ENCODE results near the gene VSIG1. TPM values are rescaled to one million over a fixed set of nuclear protein-coding genes. Genes with fewer than 3 reads are reported as not detected.

The VSIG1 gene
- total RNA-seq, 1 donor from 2014 or later, result 0.54 TPM

DNA sequence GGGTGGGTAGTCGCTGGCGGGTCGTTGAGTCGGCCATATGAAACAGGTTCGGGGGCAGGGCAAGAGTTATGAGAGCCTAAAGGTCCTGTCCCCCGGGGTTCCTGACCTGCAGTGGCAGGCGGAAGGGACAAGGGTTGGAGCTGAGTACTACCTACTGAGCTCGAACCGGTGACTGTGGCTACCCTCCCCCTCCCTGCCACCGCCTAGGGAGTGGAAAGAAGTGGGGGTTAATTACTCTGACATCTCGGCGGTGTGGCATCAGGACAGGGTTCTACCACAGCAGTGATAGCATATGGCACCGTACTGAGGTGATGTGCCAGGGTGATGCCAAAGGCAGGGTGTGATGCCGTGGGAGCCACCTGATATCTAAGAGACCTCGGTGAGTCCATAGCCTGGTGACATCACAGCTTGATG, 47.0 kb downstream of the VSIG1 start:
- peaks cover 8% of the 10 kb centered on the region for H3K36me3 Mint-ChIP-seq
- H3K4me3 Mint-ChIP-seq, result no peak overlapping the region
- no peak overlapping the region for H3K27ac Mint-ChIP-seq
- no peaks in the 10 kb centered on the region for H3K27me3 Mint-ChIP-seq (ENCODE audit: low read depth)
- TF ChIP-seq, protein P1, sequence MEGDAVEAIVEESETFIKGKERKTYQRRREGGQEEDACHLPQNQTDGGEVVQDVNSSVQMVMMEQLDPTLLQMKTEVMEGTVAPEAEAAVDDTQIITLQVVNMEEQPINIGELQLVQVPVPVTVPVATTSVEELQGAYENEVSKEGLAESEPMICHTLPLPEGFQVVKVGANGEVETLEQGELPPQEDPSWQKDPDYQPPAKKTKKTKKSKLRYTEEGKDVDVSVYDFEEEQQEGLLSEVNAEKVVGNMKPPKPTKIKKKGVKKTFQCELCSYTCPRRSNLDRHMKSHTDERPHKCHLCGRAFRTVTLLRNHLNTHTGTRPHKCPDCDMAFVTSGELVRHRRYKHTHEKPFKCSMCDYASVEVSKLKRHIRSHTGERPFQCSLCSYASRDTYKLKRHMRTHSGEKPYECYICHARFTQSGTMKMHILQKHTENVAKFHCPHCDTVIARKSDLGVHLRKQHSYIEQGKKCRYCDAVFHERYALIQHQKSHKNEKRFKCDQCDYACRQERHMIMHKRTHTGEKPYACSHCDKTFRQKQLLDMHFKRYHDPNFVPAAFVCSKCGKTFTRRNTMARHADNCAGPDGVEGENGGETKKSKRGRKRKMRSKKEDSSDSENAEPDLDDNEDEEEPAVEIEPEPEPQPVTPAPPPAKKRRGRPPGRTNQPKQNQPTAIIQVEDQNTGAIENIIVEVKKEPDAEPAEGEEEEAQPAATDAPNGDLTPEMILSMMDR (IDR thresholded peaks at IDR 0.05; ENCODE audit: unreplicated experiment), result no peak
- no peak for DNase-seq (ENCODE audit: low spot score in 2 of 2, unreplicated experiment in 2 of 2)
- H3K9me3 Mint-ChIP-seq, result no peaks in the 10 kb centered on the region
- peaks cover 14% of the 10 kb centered on the region for H3K4me1 Mint-ChIP-seq

DNA sequence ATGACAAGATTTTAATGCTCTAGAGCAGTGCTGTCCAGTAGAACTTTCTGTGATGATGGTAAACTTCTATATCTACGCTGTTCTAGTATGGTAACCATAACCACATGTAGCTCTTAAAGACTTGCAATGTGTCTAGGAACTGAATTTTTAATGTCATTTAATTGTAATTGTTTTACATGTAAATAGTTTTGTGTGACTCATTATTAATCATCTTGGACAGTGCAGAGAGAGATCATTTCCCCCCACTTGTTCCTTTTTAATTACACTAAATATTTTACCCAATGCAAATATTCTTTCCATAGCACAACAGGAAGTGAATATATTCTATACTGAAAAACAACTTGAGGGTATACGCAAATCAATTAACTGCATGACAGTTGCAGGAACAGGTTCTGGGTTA, 52.5 kb downstream of the VSIG1 start:
- Mint-ChIP-seq H3K4me1 (peaks cover under 1% of the 10 kb centered on the region), H3K4me3 (no peak overlapping the region), H3K9me3 (peaks cover 14% of the 10 kb centered on the region), H3K27ac (no peak overlapping the region), H3K27me3 (ENCODE audit: low read depth) (no peaks in the 10 kb centered on the region), H3K36me3 (no peaks in the 10 kb centered on the region)
- TF ChIP-seq, protein P1 (IDR thresholded peaks at IDR 0.05; ENCODE audit: unreplicated experiment), result no peak
- no peak for DNase-seq (ENCODE audit: low spot score in 2 of 2, unreplicated experiment in 2 of 2)

DNA sequence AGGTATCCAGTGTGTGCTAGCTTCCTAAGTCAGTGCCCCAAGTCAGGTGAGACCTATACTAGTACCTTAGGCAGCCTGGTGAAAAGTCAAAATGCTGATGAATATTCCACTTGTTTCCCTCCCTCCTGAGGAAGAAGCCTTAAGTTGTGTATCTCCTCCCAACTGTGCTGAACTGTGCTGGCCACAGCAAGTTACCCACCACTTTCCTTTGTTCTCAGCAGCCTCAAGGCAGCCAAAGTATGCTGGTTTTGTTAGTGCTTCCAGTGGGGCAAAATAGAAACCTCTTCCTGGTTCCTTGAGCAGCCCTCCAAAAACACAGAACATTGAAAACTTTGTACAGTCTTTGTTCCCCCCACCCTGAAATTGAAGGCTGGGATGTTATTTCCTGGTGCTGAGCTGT, 60.6 kb downstream of the VSIG1 start:
- no peak overlapping the region for H3K27ac Mint-ChIP-seq
- no peaks in the 10 kb centered on the region for H3K36me3 Mint-ChIP-seq
- H3K4me1 Mint-ChIP-seq, result no peaks in the 10 kb centered on the region
- peaks cover 52% of the 10 kb centered on the region for H3K9me3 Mint-ChIP-seq
- H3K27me3 Mint-ChIP-seq (ENCODE audit: low read depth), result no peaks in the 10 kb centered on the region
- no peak overlapping the region for H3K4me3 Mint-ChIP-seq
- no peak for DNase-seq (ENCODE audit: low spot score in 2 of 2, unreplicated experiment in 2 of 2)
- TF ChIP-seq, protein P1 (IDR thresholded peaks at IDR 0.05; ENCODE audit: unreplicated experiment), result no peak

DNA sequence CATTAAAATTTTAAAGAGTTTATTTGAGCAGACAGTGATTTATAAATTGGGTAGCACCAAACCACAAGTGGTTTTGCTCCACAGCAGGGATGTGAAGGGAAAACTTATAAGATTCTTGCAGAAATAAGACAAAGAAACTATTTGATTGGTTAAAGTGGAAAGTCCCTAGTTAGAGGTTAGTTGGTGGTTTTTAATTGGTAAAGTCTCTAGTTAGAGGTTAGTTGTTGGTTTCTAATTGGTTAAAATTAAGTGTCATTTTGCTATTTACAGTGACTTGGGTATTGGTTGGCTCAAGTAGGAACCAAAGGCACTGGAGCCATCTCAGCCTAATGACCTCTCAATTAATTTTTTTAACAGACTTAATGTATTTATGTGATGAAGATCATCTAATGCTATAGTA, 69.7 kb downstream of the VSIG1 start:
- Mint-ChIP-seq H3K4me1 (no peaks in the 10 kb centered on the region), H3K36me3 (no peaks in the 10 kb centered on the region), H3K27ac (no peak overlapping the region), H3K9me3 (peaks cover 9% of the 10 kb centered on the region), H3K4me3 (no peak overlapping the region), H3K27me3 (ENCODE audit: low read depth) (no peaks in the 10 kb centered on the region)
- TF ChIP-seq, protein P1 (IDR thresholded peaks at IDR 0.05; ENCODE audit: unreplicated experiment), result no peak
- no peak for DNase-seq (ENCODE audit: low spot score in 2 of 2, unreplicated experiment in 2 of 2)

DNA sequence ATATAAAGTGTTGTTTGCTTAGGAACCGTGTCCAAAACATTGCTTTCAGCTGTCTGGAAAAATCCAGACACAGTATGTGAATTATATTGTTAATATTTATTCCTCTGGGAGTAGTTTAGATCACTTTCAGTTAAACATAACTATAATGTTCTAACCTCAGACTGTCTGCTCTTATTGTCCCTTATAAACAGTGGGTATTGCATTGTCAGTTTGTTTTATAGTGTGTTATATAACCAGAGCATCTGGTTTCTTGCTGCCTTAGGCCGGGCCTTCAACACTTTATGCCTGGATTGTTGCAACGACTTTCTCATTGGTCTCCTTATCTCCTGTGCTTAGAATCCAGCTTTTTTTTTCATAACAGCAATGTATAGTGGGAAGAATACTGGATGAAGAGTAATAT, 73.1 kb downstream of the VSIG1 start:
- DNase-seq (ENCODE audit: low spot score in 2 of 2, unreplicated experiment in 2 of 2), result no peak
- Mint-ChIP-seq H3K9me3 (no peaks in the 10 kb centered on the region), H3K36me3 (no peaks in the 10 kb centered on the region), H3K4me3 (no peak overlapping the region), H3K4me1 (peaks cover 29% of the 10 kb centered on the region), H3K27ac (no peak overlapping the region), H3K27me3 (ENCODE audit: low read depth) (no peaks in the 10 kb centered on the region)
- TF ChIP-seq, protein P1 (IDR thresholded peaks at IDR 0.05; ENCODE audit: unreplicated experiment), result no peak

DNA sequence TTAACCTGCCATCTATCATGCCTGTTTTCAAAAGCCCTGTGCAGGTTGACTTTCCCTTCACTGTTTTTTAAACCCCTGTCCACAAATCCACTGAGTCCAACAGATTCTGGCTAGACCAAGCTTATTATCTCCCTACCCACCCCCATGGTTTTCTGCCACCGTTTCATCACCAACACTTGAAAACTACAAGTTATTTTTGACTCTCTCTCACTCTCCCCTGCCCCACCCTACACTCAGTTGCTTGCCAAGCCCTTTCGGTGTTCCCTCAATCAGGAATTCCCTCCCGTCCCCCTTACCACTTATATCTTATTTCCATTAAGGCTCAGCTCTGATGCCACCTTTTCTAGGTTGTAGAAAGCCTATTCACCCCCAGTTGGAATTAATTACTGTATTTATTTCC, 76.4 kb downstream of the VSIG1 start:
- TF ChIP-seq, protein P1 (IDR thresholded peaks at IDR 0.05; ENCODE audit: unreplicated experiment), result no peak
- no peak overlapping the region for H3K27ac Mint-ChIP-seq
- DNase-seq (ENCODE audit: low spot score in 2 of 2, unreplicated experiment in 2 of 2), result no peak
- H3K4me1 Mint-ChIP-seq, result peaks cover 32% of the 10 kb centered on the region
- no peaks in the 10 kb centered on the region for H3K9me3 Mint-ChIP-seq
- no peaks in the 10 kb centered on the region for H3K27me3 Mint-ChIP-seq (ENCODE audit: low read depth)
- H3K4me3 Mint-ChIP-seq, result no peak overlapping the region
- H3K36me3 Mint-ChIP-seq, result no peaks in the 10 kb centered on the region

All from mesothelial cell of epicardium (in vitro differentiated cells).